Activated CD8-positive, alpha-beta memory T cell treated with anti-CD3 and anti-CD28 coated beads, Interleukin-2, amount 50 U/mL, for 4 hours (primary cell): ENCODE results near the gene FHDC1.

ENCODE experiments used
- DNase-seq: peaks from one replicate; pipeline ENCODE4 v3.0.0-alpha.2; 2020

FHDC1 gene

GRCh38 chr4:152983774-152984411 lies 47.8 kb downstream of the FHDC1 start:
- no peak for DNase-seq

- no peak for DNase-seq
Observed at GRCh38 chr4:152988721-152989553, 52.8 kb downstream of the FHDC1 start.

GRCh38 chr4:152989554-152989970 lies 53.4 kb downstream of the FHDC1 start:
- DNase-seq, result no peak

- no peak for DNase-seq
Observed at GRCh38 chr4:152990471-152991131, 54.5 kb downstream of the FHDC1 start.

- no peak for DNase-seq
Observed at GRCh38 chr4:152991398-152991797, 55.3 kb downstream of the FHDC1 start.

GRCh38 chr4:152992027-152992426 lies 55.9 kb downstream of the FHDC1 start:
- DNase-seq, result no peak

GRCh38 chr4:152992466-152992865 lies 56.3 kb downstream of the FHDC1 start:
- no peak for DNase-seq

GRCh38 chr4:152994038-152994437 lies 57.9 kb downstream of the FHDC1 start:
- DNase-seq, result no peak

GRCh38 chr4:152996111-152996571 lies 60.0 kb downstream of the FHDC1 start:
- no peak for DNase-seq

GRCh38 chr4:152996672-152997071 lies 60.5 kb downstream of the FHDC1 start:
- no peak for DNase-seq

GRCh38 chr4:152997288-152997687 lies 61.2 kb downstream of the FHDC1 start:
- no peak for DNase-seq

GRCh38 chr4:152997771-152998487 lies 61.8 kb downstream of the FHDC1 start:
- DNase-seq, result no peak

- no peak for DNase-seq
Observed at GRCh38 chr4:152998861-152999260, 62.7 kb downstream of the FHDC1 start.

- DNase-seq, result no peak
Observed at GRCh38 chr4:152999346-153000075, 63.4 kb downstream of the FHDC1 start.

- DNase-seq, result no peak
Observed at GRCh38 chr4:153000076-153000420, 63.9 kb downstream of the FHDC1 start.

GRCh38 chr4:153001626-153002025 lies 65.5 kb downstream of the FHDC1 start:
- no peak for DNase-seq

- DNase-seq, result no peak
Observed at GRCh38 chr4:153002110-153002509, 66.0 kb downstream of the FHDC1 start.

GRCh38 chr4:153004081-153004850 lies 68.1 kb downstream of the FHDC1 start:
- no peak for DNase-seq

- DNase-seq, result no peak
Observed at GRCh38 chr4:153005899-153006381, 69.8 kb downstream of the FHDC1 start.

GRCh38 chr4:153008578-153009199 lies 72.6 kb downstream of the FHDC1 start:
- DNase-seq, result no peak

- no peak for DNase-seq
Observed at GRCh38 chr4:153010146-153010545, 74.0 kb downstream of the FHDC1 start.
